GM06990 (cell line): ENCODE measurements around the gene LRRC8B.

Experiments used
- DNase-seq: peaks from one replicate; pipeline ENCODE4 v3.0.0-alpha.2; 2011; ENCODE audit not compliant: insufficient read length; ENCODE audit errors: extremely low read depth
- H3K27me3 ChIP-seq: replicated peaks from 2 replicates; pipeline ENCODE4 v1.6.0; 2011; ENCODE audit warnings: low read length; ENCODE audit not compliant: control insufficient read depth, insufficient read depth
- H3K36me3 ChIP-seq: 2 replicates; pipeline ENCODE4 v1.5.1; 2011; ENCODE audit warnings: low read length; ENCODE audit not compliant: control insufficient read depth, insufficient read depth
- H3K4me3 ChIP-seq: replicated peaks from 2 replicates; pipeline ENCODE4 v1.5.1; 2011; ENCODE audit warnings: low read depth, mild to moderate bottlenecking, control low read depth, low read length
- CTCF ChIP-seq: IDR thresholded peaks from 2 replicates; pipeline ENCODE4 v1.5.1; 2011; ENCODE audit warnings: low read length, control low read depth, mild to moderate bottlenecking, inconsistent platforms; ENCODE audit not compliant: insufficient read depth, poor library complexity, severe bottlenecking

The LRRC8B gene

GRCh38 chr1:89582571-89582970 is 57.9 kb downstream of the LRRC8B start:
- no peak for TF ChIP-seq CTCF
- Histone ChIP-seq H3K27me3 (no peaks in the 10 kb centered on the region), H3K4me3 (no peak overlapping the region), H3K36me3 (no peaks in the 10 kb centered on the region; the same call in none of the 2 replicates)
- no peak for DNase-seq

GRCh38 chr1:89584211-89584610 is 59.6 kb downstream of the LRRC8B start:
- no peak for TF ChIP-seq CTCF
- Histone ChIP-seq H3K36me3 (no peaks in the 10 kb centered on the region; the same call in none of the 2 replicates), H3K27me3 (no peaks in the 10 kb centered on the region), H3K4me3 (no peak overlapping the region)
- DNase-seq = no peak

- Histone ChIP-seq H3K4me3 (no peak overlapping the region), H3K36me3 (no peaks in the 10 kb centered on the region; the same call in none of the 2 replicates), H3K27me3 (no peaks in the 10 kb centered on the region)
- TF ChIP-seq CTCF = no peak
- DNase-seq = no peak
These were observed 60.2 kb downstream of the LRRC8B start for GRCh38 chr1:89584781-89585180.

- Histone ChIP-seq H3K27me3 (no peaks in the 10 kb centered on the region), H3K36me3 (no peaks in the 10 kb centered on the region; the same call in 1 of the 2 replicates), H3K4me3 (no peak overlapping the region)
- DNase-seq = no peak
- TF ChIP-seq CTCF = no peak
These were observed 63.1 kb downstream of the LRRC8B start for GRCh38 chr1:89587729-89588161.

GRCh38 chr1:89588480-89588879 is 63.9 kb downstream of the LRRC8B start:
- Histone ChIP-seq H3K36me3 (no peaks in the 10 kb centered on the region), H3K27me3 (no peaks in the 10 kb centered on the region), H3K4me3 (no peak overlapping the region)
- no peak for DNase-seq
- no peak for TF ChIP-seq CTCF

- TF ChIP-seq CTCF = no peak
- no peak for DNase-seq
- Histone ChIP-seq H3K36me3 (no peaks in the 10 kb centered on the region), H3K27me3 (no peaks in the 10 kb centered on the region), H3K4me3 (no peak overlapping the region)
These were observed 64.9 kb downstream of the LRRC8B start for GRCh38 chr1:89589515-89589914.
